Aorta (tissue), 5 donors: ENCODE measurements around the gene RBM23. TPM values are rescaled to one million over a fixed set of nuclear protein-coding genes. Genes with fewer than 3 reads are reported as not detected.
"Not testable (repeated sequence)": the region's sequence is repeated elsewhere in the genome, so short reads cannot be mapped to it uniquely, and the experiment has no call there.

Experiments used
- ATAC-seq: fragments of 200-7000 bp; cut with Tn5 transposase; one replicate; pipeline ENCODE4 v1.9.1; 2022; ENCODE audit warnings: moderate library complexity; ENCODE audit not compliant: low FRiP score
- DNase-seq, 2 donors: peaks; one replicate each; pipeline ENCODE4 v3.0.0-alpha.2; 2020
- H3K27ac ChIP-seq, 2 donors: one replicate each; pipeline ENCODE4 v1.5.1; 2013; ENCODE audit warnings: low read length in 2 of 2, mild to moderate bottlenecking in 2 of 2, moderate library complexity in 2 of 2, control low read depth in 1 of 2, inconsistent platforms in 1 of 2, low read depth in 1 of 2
- H3K27me3 ChIP-seq, 2 donors: one replicate each; pipeline ENCODE4 v1.6.1; 2013; ENCODE audit warnings: control low read depth in 1 of 2, low read length in 1 of 2, mild to moderate bottlenecking in 1 of 2, moderate library complexity in 1 of 2; ENCODE audit not compliant: insufficient read depth in 2 of 2, control insufficient read depth in 1 of 2
- H3K36me3 ChIP-seq, 2 donors: one replicate each; pipeline ENCODE4 v1.6.1; 2013; ENCODE audit warnings: control low read depth in 1 of 2, low read length in 1 of 2, mild to moderate bottlenecking in 1 of 2; ENCODE audit not compliant: insufficient read depth in 2 of 2, control insufficient read depth in 1 of 2
- H3K4me1 ChIP-seq, 2 donors: one replicate each; pipeline ENCODE4 v1.6.1; 2013; ENCODE audit warnings: low read length in 2 of 2, control low read depth in 1 of 2, mild to moderate bottlenecking in 1 of 2, moderate library complexity in 1 of 2; ENCODE audit not compliant: insufficient read depth in 2 of 2, control insufficient read depth in 1 of 2
- H3K4me3 ChIP-seq, 2 donors: one replicate each; pipeline ENCODE4 v1.5.1; 2013; ENCODE audit warnings: low read length in 2 of 2, control low read depth in 1 of 2, mild to moderate bottlenecking in 1 of 2
- H3K9me3 ChIP-seq: one replicate; pipeline ENCODE4 v1.6.1; 2013; ENCODE audit warnings: mild to moderate bottlenecking, low read length; ENCODE audit not compliant: control insufficient read depth
- WGBS, 2 donors: extraction: QIAGEN DNeasy Blood & Tissue Kit; methylation state at CpG; one replicate each; pipeline ENCODE4 v1.1.7; 2013; 5-methylcytosine and 5-hydroxymethylcytosine counted together
- intact Hi-C, 2 donors: fragments of 100-400 bp; cut with DNase I; formaldehyde crosslinking; loops; one replicate each; pipeline versions ENCODE4 v1.14.2 to v1.15.0; 2022
- polyA plus RNA-seq, 2 donors: library from polyadenylated mRNA; stranded (reverse); fragments of 200-250 nt; gene quantifications; one replicate each; pipeline ENCODE4 v1.2.3, GENCODE V29; 2013
- total RNA-seq, 2 donors: library from RNA; stranded (reverse); fragmentation: NEBNext Ultra II Directional; extraction: Animal tissue kit (Norgen Biotek cat#: 25700); gene quantifications; one replicate each; pipeline ENCODE4 v1.2.1, GENCODE V29; 2021
- donor health status: healthy with polysubstance abuse.
- donor health status: Bipolar disorder and iron deficiency.
- donor health status: DM: no; HTN: no; CAD: no.
- donor health status: DM: no; HTN: no; CAD: no.
- donor health status: DM: yes; HTN: yes; CAD: no.

The RBM23 gene
- total and polyA plus RNA-seq, 4 donors: 19.9 to 72.6 (median 59.9) TPM

GRCh38 chr14:22854296-22854695 lies 64.7 kb downstream of the RBM23 start:
- H3K9me3 ChIP-seq, H3K27ac ChIP-seq, H3K36me3 ChIP-seq, H3K4me3 ChIP-seq, H3K27me3 ChIP-seq, H3K4me1 ChIP-seq, ATAC-seq: not testable (repeated sequence)
- peak in 1 of 2 donors; percentile 63 for DNase-seq
- intact Hi-C loops: loop anchor here in 1 of 2 donors (5.0 to 10.0 kb wide), 2 partner anchors 199 to 297 kb away; no protein-coding TSS in a partner anchor
- WGBS, 2 donors: 96 to 97% methylated on average over 11 of the region's 11 CpGs

GRCh38 chr14:22852940-22853767 lies 65.8 kb downstream of the RBM23 start:
- peak; percentile 76 for ATAC-seq
- no peaks in the 10 kb centered on the region for H3K4me1 ChIP-seq
- intact Hi-C loops: loop anchor here (1.0 to 10.0 kb wide), 6 partner anchors 16 to 296 kb away; partner anchors contain the start of gene MMP14 (in 1 of the 2)

GRCh38 chr14:22852599-22852939 lies 66.4 kb downstream of the RBM23 start:
- no peak for ATAC-seq
- DNase-seq: no peak
- Histone ChIP-seq H3K36me3 (no peaks in the 10 kb centered on the region), H3K27ac (no peak overlapping the region), H3K4me3 (no peak overlapping the region), H3K27me3 (no peaks in the 10 kb centered on the region), H3K4me1 (no peaks in the 10 kb centered on the region), H3K9me3 (no peaks in the 10 kb centered on the region)
- intact Hi-C loops: loop anchor here (2.0 to 10.0 kb wide), 5 partner anchors 16 to 295 kb away; partner anchors contain the start of gene MMP14 (in 1 of the 2)
- WGBS, 2 donors: 69 to 73% methylated on average over 2 of the region's 2 CpGs

More at GRCh38 chr14:22852940-22853767, 65.8 kb downstream of the RBM23 start:
- Histone ChIP-seq H3K36me3 (no peaks in the 10 kb centered on the region), H3K27ac (no peak overlapping the region), H3K27me3 (no peaks in the 10 kb centered on the region), H3K4me3 (no peak overlapping the region), H3K9me3 (no peaks in the 10 kb centered on the region)
- DNase-seq: peak; percentile 92 to 98
- 1% methylated on average over 20 of the region's 20 CpGs for WGBS, 2 donors

GRCh38 chr14:22852178-22852577 lies 66.8 kb downstream of the RBM23 start:
- 69 to 77% methylated on average over 10 to 12 of the region's 12 CpGs for WGBS, 2 donors
- H3K9me3 ChIP-seq, DNase-seq, H3K36me3 ChIP-seq, H3K27me3 ChIP-seq, H3K4me3 ChIP-seq, ATAC-seq, H3K4me1 ChIP-seq: not testable (repeated sequence)
- intact Hi-C loops: loop anchor here (2.0 to 10.0 kb wide), 5 partner anchors 15 to 295 kb away; partner anchors contain the start of gene MMP14 (in 1 of the 2)
- peak overlapping the region in 1 of 2 donors; percentile 10 for H3K27ac ChIP-seq

- Histone ChIP-seq H3K27ac (peak overlapping the region; percentile 10 to 53), H3K27me3 (no peaks in the 10 kb centered on the region), H3K9me3 (no peaks in the 10 kb centered on the region), H3K4me1 (no peaks in the 10 kb centered on the region), H3K4me3 (no peak overlapping the region), H3K36me3 (no peaks in the 10 kb centered on the region)
- ATAC-seq (peak; percentile 82), DNase-seq (peak; percentile 95 to 98)
- 23 to 29% methylated on average over 9 of the region's 9 CpGs for WGBS, 2 donors
- intact Hi-C loops: loop anchor here in 1 of 2 donors (1.0 to 10.0 kb wide), 3 partner anchors 14 to 294 kb away; no protein-coding TSS in a partner anchor
These were observed 67.8 kb downstream of the RBM23 start for GRCh38 chr14:22850944-22851764.

GRCh38 chr14:22849212-22849819 lies 69.6 kb downstream of the RBM23 start:
- intact Hi-C loops: no loop called here
- 3 to 8% methylated on average over 19 of the region's 19 CpGs for WGBS, 2 donors
- Histone ChIP-seq H3K4me3 (no peak overlapping the region), H3K27me3 (no peaks in the 10 kb centered on the region), H3K27ac (peak overlapping the region; percentile 72 to 95), H3K36me3 (peaks cover 0 to 9% of the 10 kb centered on the region in 2 donors), H3K4me1 (no peaks in the 10 kb centered on the region), H3K9me3 (no peaks in the 10 kb centered on the region)
- ATAC-seq (peak; percentile 52), DNase-seq (peak; percentile 81 to 89)

GRCh38 chr14:22848351-22849164 lies 70.4 kb downstream of the RBM23 start:
- ATAC-seq (peak; percentile 77), DNase-seq (peak; percentile 93)
- H3K4me3 ChIP-seq: no peak overlapping the region
- intact Hi-C loops: no loop called here
- peak overlapping the region; percentile 73 to 95 for H3K27ac ChIP-seq
- WGBS, 2 donors: 0 to 3% methylated on average over 12 of the region's 12 CpGs
- peaks cover 0 to 12% of the 10 kb centered on the region in 2 donors for H3K36me3 ChIP-seq
- H3K9me3 ChIP-seq: no peaks in the 10 kb centered on the region
- H3K27me3 ChIP-seq: no peaks in the 10 kb centered on the region
- no peaks in the 10 kb centered on the region for H3K4me1 ChIP-seq
